CD8-positive, alpha-beta memory T cell (primary cell): ENCODE measurements around the gene C1QL1. TPM values are rescaled to one million over a fixed set of nuclear protein-coding genes. Genes with fewer than 3 reads are reported as not detected.

Experiments used
- CTCF ChIA-PET: fragments of 350-600 bp; sonication (Branson Sonifier 250); formaldehyde crosslinking; loops from one replicate; lab custom pipeline; 2021; ENCODE audit warnings: antibody characterized with exemption; lab: Charles Lee
- POLR2A ChIA-PET: fragments of 350-600 bp; sonication (Branson Sonifier 250); formaldehyde crosslinking; loops from one replicate; lab custom pipeline; 2021; ENCODE audit warnings: antibody characterized with exemption; lab: Charles Lee
- DNase-seq, 5 donors: peaks; one replicate each; pipeline versions ENCODE4 v3.0.0 to v3.0.0-alpha.2; 2020 to 2022; ENCODE audit warnings: mixed read lengths in 1 of 5
- H3K27ac ChIP-seq: one replicate; pipeline ENCODE4 v1.7.0; 2013; ENCODE audit warnings: low read depth, mild to moderate bottlenecking, low read length, moderate library complexity
- H3K27me3 ChIP-seq: 2 replicates; pipeline ENCODE4 v1.7.0; 2013; ENCODE audit warnings: low read length, mild to moderate bottlenecking; ENCODE audit not compliant: insufficient read depth, poor library complexity, severe bottlenecking
- H3K36me3 ChIP-seq: 2 replicates; pipeline ENCODE4 v1.7.0; 2013; ENCODE audit warnings: mild to moderate bottlenecking, low read length, moderate library complexity; ENCODE audit not compliant: insufficient read depth
- H3K4me1 ChIP-seq: 2 replicates; pipeline ENCODE4 v1.7.0; 2013; ENCODE audit warnings: mild to moderate bottlenecking, low read length, moderate library complexity; ENCODE audit not compliant: insufficient read depth
- H3K4me3 ChIP-seq: 2 replicates; pipeline ENCODE4 v1.7.0; 2013; ENCODE audit warnings: mild to moderate bottlenecking, low read length
- H3K9me3 ChIP-seq: 2 replicates; pipeline ENCODE4 v1.7.0; 2013; ENCODE audit warnings: mild to moderate bottlenecking, low read length
- H3K27ac Mint-ChIP-seq, 8 donors: one replicate each; pipeline ENCODE4 v1.8.0; 2020 to 2021; ENCODE audit warnings: mixed read lengths in 8 of 8, mild to moderate bottlenecking in 6 of 8, inconsistent platforms in 3 of 8, moderate library complexity in 3 of 8
- H3K27me3 Mint-ChIP-seq, 2 donors: one replicate each; pipeline ENCODE4 v1.8.0; 2020 to 2021; ENCODE audit warnings: mixed read lengths in 2 of 2, mild to moderate bottlenecking in 1 of 2, moderate library complexity in 1 of 2
- H3K36me3 Mint-ChIP-seq, 3 donors: one replicate each; pipeline ENCODE4 v1.8.0; 2020 to 2021; ENCODE audit warnings: mixed read lengths in 3 of 3, inconsistent platforms in 1 of 3, mild to moderate bottlenecking in 1 of 3
- H3K4me1 Mint-ChIP-seq, 3 donors: one replicate each; pipeline ENCODE4 v1.8.0; 2020 to 2021; ENCODE audit warnings: mixed read lengths in 3 of 3, inconsistent platforms in 1 of 3, mild to moderate bottlenecking in 1 of 3
- H3K4me3 Mint-ChIP-seq, 7 donors: one replicate each; pipeline ENCODE4 v1.8.0; 2020 to 2021; ENCODE audit warnings: mixed read lengths in 7 of 7, mild to moderate bottlenecking in 6 of 7, moderate library complexity in 4 of 7, inconsistent platforms in 2 of 7
- H3K9me3 Mint-ChIP-seq, 5 donors: one replicate each; pipeline ENCODE4 v1.8.0; 2020 to 2022; ENCODE audit warnings: mixed read lengths in 5 of 5, mild to moderate bottlenecking in 3 of 5, moderate library complexity in 2 of 5, inconsistent platforms in 1 of 5
- polyA plus RNA-seq: library from polyadenylated mRNA; unstranded; fragments of 300-500 nt; fragmentation: Illumina TruSeq; gene quantifications from one replicate; pipeline ENCODE4 v1.2.3, GENCODE V29; 2021
- total RNA-seq, 2 experiments: library from RNA; stranded (reverse); gene quantifications; one replicate each; pipeline ENCODE4 v1.2.3, GENCODE V29; 2021

Gene C1QL1
- total RNA-seq (not detected), polyA plus RNA-seq (not detected)

DNA sequence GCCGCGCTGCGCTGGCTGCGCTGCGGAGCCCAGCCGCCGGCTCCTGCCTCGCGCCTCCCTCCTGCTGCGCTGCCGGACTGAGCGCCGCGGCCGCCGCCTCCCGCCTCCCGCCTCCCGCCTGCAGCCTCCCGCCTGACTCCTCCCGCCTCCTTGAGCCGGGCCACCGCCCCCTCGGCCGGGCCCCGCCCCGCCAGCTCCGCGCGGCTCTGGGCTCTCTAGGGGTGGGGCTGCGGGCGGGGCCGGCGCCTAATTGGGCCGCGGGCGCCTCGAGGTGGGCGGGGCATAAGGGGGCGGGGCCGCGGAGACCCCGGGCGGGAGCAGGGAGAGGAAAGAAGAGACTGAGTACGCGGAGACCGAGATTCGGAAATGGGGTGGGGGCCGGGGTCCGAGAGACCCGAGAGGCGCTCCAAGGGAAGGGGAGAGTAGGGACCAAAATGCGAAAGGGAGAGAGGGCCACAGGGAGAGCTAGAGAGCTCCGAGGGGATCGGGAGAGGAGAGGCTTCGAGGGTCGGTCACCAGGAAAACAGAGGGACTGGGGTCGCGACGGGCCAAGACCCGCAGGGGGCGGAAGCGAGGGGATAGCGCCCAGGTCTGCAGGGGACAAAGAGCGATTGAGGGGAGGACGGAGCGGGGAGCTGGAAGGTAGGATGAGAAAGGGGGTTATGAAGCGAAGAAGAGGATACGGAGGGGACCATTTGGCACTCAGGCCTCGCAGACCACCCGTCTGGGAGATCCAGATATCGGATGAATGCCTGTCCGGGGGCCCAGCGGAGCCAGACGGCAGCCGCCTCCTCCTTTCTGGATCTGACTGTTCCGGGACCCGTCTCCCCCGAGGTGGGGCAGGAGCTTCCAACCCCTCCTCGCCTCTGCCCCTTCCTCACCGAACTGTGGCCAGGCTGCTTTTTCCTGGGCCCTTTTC, at the start of gene C1QL1:
Gene C1QL1, minus strand, starts transcription at position 79 of the 919 bp plus-strand sequence. CDS start 255 bp downstream, outside the sequence.
- peak within 1 kb of the TSS; percentile 51 to 87 (median 78) for H3K4me3 Mint-ChIP-seq
- H3K4me1 Mint-ChIP-seq, result peaks cover 21 to 41% (median 21%) of the 10 kb centered on the region in 3 donors
- CTCF ChIA-PET, result interaction anchor here (1.3 kb wide), 1 partner anchor 53 kb away, joined by 3 read pairs; no protein-coding TSS in a partner anchor
- no peaks in the 10 kb centered on the region for H3K36me3 Mint-ChIP-seq
- H3K4me3 ChIP-seq, result peak within 1 kb of the TSS; percentile 54
- H3K36me3 ChIP-seq, result no peaks in the 10 kb centered on the region
- H3K9me3 Mint-ChIP-seq, result no peaks in the 10 kb centered on the region
- peaks cover 47% of the 10 kb centered on the region for H3K27me3 ChIP-seq
- H3K27ac ChIP-seq, result no peak within 1 kb of the TSS
- H3K9me3 ChIP-seq, result no peaks in the 10 kb centered on the region
- DNase-seq, result peak; percentile 71 to 84 (median 80)
- POLR2A ChIA-PET, result interaction anchor here (1.0 to 1.2 kb wide), 2 partner anchors 9 to 35 kb away, joined by 3 read pairs; no protein-coding TSS in a partner anchor
- H3K27me3 Mint-ChIP-seq, result peaks cover 35 to 67% of the 10 kb centered on the region in 2 donors
- peak within 1 kb of the TSS in 1 of 8 donors; percentile 3 for H3K27ac Mint-ChIP-seq
- peaks cover 27% of the 10 kb centered on the region for H3K4me1 ChIP-seq

DNA sequence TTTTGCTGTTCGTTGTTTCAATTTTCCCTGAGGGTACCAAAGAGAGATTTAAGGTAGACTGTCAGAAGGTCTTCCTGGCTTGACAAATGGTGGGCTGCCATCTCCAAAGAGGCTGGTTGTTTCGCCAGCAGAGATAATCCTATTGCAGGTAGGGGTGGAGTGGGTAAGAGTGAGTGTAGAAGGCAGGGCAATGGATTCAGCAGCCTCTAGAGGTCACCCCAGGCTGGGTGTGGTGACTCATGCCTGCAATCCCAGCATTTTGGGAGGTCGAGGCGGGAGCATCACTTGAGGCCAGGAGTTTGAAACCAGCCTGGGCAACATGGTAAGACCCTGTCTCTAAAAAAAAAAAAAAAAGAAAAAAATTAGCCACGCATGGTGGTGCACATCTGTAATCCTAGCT, 48.7 kb upstream of the C1QL1 start:
- peaks cover 13% of the 10 kb centered on the region for H3K4me1 ChIP-seq
- Mint-ChIP-seq H3K4me3 (no peak overlapping the region), H3K9me3 (no peaks in the 10 kb centered on the region), H3K27me3 (peaks cover 22 to 46% of the 10 kb centered on the region in 2 donors), H3K36me3 (no peaks in the 10 kb centered on the region), H3K27ac (peak overlapping the region in 1 of 8 donors; percentile 80), H3K4me1 (peaks cover 13 to 21% (median 21%) of the 10 kb centered on the region in 3 donors)
- H3K4me3 ChIP-seq, result no peak overlapping the region
- no peaks in the 10 kb centered on the region for H3K36me3 ChIP-seq
- ChIA-PET POLR2A (no interaction called here), CTCF (no interaction called here)
- no peak overlapping the region for H3K27ac ChIP-seq
- no peak for DNase-seq
- H3K9me3 ChIP-seq, result no peaks in the 10 kb centered on the region
- peaks cover 32% of the 10 kb centered on the region for H3K27me3 ChIP-seq

- peaks cover 9 to 18% (median 17%) of the 10 kb centered on the region in 3 donors for H3K4me1 Mint-ChIP-seq
- Histone ChIP-seq H3K36me3 (no peaks in the 10 kb centered on the region), H3K27me3 (peaks cover 28% of the 10 kb centered on the region), H3K9me3 (no peaks in the 10 kb centered on the region), H3K4me3 (no peak overlapping the region), H3K27ac (no peak overlapping the region), H3K4me1 (peaks cover 7% of the 10 kb centered on the region)
- ChIA-PET POLR2A (no interaction called here), CTCF (no interaction called here)
- H3K36me3 Mint-ChIP-seq, result no peaks in the 10 kb centered on the region
- peaks cover 22 to 42% of the 10 kb centered on the region in 2 donors for H3K27me3 Mint-ChIP-seq
- H3K4me3 Mint-ChIP-seq, result no peak overlapping the region
- H3K27ac Mint-ChIP-seq, result no peak overlapping the region
- DNase-seq, result no peak
- H3K9me3 Mint-ChIP-seq, result no peaks in the 10 kb centered on the region
Measured at GRCh38 chr17:45016237-45016636, 48.1 kb upstream of the C1QL1 start.

GRCh38 chr17:45013021-45013997, 45.2 kb upstream of the C1QL1 start:
- Mint-ChIP-seq H3K36me3 (peaks cover 0 to 4% (median 2%) of the 10 kb centered on the region in 3 donors), H3K4me1 (peaks cover 0 to 1% (median 0%) of the 10 kb centered on the region in 3 donors), H3K27me3 (peaks cover 10 to 30% of the 10 kb centered on the region in 2 donors), H3K4me3 (no peak overlapping the region), H3K9me3 (no peaks in the 10 kb centered on the region), H3K27ac (no peak overlapping the region)
- POLR2A ChIA-PET, result no interaction called here
- Histone ChIP-seq H3K36me3 (no peaks in the 10 kb centered on the region), H3K4me1 (no peaks in the 10 kb centered on the region), H3K9me3 (no peaks in the 10 kb centered on the region), H3K27ac (no peak overlapping the region), H3K4me3 (no peak overlapping the region), H3K27me3 (peaks cover 8% of the 10 kb centered on the region)
- CTCF ChIA-PET, result interaction anchor here (1.5 kb wide), 1 partner anchor 9 kb away, joined by 4 read pairs; no protein-coding TSS in a partner anchor
- DNase-seq, result no peak

- no peaks in the 10 kb centered on the region for H3K4me1 ChIP-seq
- no peak for DNase-seq
- H3K36me3 ChIP-seq, result no peaks in the 10 kb centered on the region
- no peak overlapping the region for H3K4me3 ChIP-seq
- no peak overlapping the region for H3K27ac ChIP-seq
- H3K27me3 ChIP-seq, result no peaks in the 10 kb centered on the region
- Mint-ChIP-seq H3K27ac (no peak overlapping the region), H3K36me3 (peaks cover 0 to 11% (median 2%) of the 10 kb centered on the region in 3 donors), H3K27me3 (peaks cover 11 to 33% of the 10 kb centered on the region in 2 donors), H3K4me1 (no peaks in the 10 kb centered on the region), H3K4me3 (no peak overlapping the region), H3K9me3 (no peaks in the 10 kb centered on the region)
- ChIA-PET CTCF (no interaction called here), POLR2A (no interaction called here)
- no peaks in the 10 kb centered on the region for H3K9me3 ChIP-seq
Measured at GRCh38 chr17:45011767-45012166, 43.7 kb upstream of the C1QL1 start.

DNA sequence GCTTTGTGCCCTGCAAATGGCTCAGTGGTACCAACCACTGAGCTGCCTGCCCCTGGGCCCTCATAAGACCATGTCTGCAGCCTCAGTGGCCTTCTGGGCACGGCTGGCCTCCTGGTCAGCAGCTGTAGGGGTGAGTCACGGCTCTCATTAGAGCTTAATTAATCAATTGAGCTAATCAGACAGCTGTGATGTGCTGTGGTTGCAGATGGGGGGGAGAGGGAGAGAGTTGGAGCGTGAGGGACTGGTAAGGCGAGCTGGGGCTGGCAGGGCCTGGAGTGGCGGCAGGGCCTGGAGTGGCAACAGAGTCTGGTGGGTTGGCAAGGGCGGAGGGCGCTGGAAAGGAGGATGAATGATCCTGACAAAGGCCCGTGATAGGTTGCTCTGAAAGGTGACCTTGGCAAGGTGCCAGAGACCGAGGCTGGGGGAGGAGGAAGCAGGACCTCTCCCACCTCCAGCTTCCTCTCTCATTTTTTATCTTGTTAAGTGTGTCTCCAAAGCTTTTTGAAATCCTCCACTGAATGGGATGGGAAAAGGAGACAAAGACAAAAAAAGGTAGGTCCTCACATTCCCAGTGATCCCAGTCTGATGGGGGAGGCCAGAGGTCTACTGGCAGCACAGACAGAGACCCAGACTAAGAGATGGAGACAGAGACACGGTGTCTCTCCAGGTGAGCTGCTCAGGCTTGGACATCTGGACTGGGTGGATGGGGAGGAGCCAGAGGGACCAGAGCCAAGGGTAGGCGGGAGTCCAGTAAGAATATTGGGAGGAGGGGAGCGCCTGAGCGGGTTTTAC, 41.8 kb upstream of the C1QL1 start:
- DNase-seq, result no peak
- Histone ChIP-seq H3K4me1 (no peaks in the 10 kb centered on the region), H3K27ac (no peak overlapping the region), H3K4me3 (no peak overlapping the region), H3K9me3 (no peaks in the 10 kb centered on the region), H3K36me3 (no peaks in the 10 kb centered on the region), H3K27me3 (no peaks in the 10 kb centered on the region)
- H3K4me1 Mint-ChIP-seq, result no peaks in the 10 kb centered on the region
- ChIA-PET POLR2A (no interaction called here), CTCF (no interaction called here)
- peaks cover 10 to 24% of the 10 kb centered on the region in 2 donors for H3K27me3 Mint-ChIP-seq
- H3K9me3 Mint-ChIP-seq, result no peaks in the 10 kb centered on the region
- H3K36me3 Mint-ChIP-seq, result peaks cover 0 to 11% (median 2%) of the 10 kb centered on the region in 3 donors
- no peak overlapping the region for H3K4me3 Mint-ChIP-seq
- no peak overlapping the region for H3K27ac Mint-ChIP-seq

DNA sequence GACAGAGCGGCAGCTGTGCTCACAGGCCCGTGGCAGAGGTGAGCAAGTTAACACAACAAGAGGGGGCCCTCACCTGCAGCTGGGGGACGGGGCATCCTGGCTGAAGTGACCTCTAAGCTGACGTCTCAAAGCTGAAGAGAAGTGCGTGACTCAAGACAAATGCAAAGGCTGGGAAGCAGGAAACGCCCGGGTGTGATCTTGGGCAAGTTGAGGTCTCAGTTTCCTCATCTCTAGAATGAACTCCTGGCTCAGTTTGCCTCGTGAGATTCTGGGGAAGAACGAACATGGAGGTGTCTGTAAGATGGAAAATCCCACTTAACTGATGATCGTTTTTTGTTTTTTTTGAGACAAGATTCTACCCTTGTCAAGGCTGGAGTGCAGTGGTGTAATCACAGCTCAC, 40.1 kb upstream of the C1QL1 start:
- Histone ChIP-seq H3K27me3 (no peaks in the 10 kb centered on the region), H3K27ac (no peak overlapping the region), H3K9me3 (no peaks in the 10 kb centered on the region), H3K4me3 (no peak overlapping the region), H3K4me1 (no peaks in the 10 kb centered on the region), H3K36me3 (no peaks in the 10 kb centered on the region)
- no peaks in the 10 kb centered on the region for H3K9me3 Mint-ChIP-seq
- H3K36me3 Mint-ChIP-seq, result peaks cover 0 to 11% (median 2%) of the 10 kb centered on the region in 3 donors
- CTCF ChIA-PET, result no interaction called here
- H3K27me3 Mint-ChIP-seq, result peaks cover 13 to 27% of the 10 kb centered on the region in 2 donors
- peak overlapping the region in 2 of 8 donors; percentile 20 to 43 for H3K27ac Mint-ChIP-seq
- POLR2A ChIA-PET, result no interaction called here
- H3K4me3 Mint-ChIP-seq, result no peak overlapping the region
- DNase-seq, result no peak
- H3K4me1 Mint-ChIP-seq, result no peaks in the 10 kb centered on the region
